ENCODE data around the gene SNX17.
A peak's percentile ranks its signal among the peaks of the same experiment; 100 is the strongest.

The SNX17 gene

DNA sequence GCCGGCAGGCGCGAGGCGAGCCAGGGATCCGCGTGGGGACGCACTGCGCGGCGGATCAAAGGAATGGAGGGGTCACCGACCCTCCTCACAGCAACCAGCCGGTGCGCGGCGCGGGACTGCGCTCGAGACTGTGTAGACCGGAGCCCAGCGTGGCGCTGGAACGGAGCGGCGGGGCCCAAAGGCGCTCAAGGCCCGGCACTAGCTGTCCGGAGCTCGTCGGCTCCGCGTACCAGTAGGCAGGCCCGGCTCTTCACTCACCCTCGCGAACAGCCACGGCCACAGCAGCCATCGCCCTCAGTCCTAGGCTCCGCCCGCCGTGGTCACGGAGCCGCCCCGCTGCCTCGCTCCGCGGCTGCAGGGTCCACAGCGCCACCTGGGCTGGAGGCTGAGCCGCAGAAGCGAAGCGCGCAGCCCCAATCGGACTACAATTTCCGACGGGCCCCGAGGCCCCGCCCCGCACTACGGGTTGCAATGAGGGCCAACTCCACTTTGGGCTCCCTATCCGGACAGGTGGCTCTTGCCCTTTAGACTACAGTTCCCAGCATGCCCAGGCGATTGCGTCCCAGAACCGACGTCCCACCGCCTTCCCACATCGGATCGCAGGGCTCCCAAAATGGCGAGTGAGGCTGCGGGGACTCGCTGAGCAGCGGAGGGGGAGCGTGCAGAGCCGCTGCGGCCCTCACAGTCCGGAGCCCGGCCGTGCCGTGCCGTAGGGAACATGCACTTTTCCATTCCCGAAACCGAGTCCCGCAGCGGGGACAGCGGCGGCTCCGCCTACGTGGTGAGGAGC, at the start of gene SNX17, which contains the start of gene EIF2B4:
Gene SNX17, plus strand, starts transcription at position 591 of the 790 bp plus-strand sequence. Its CDS starts 128 bp downstream, at position 719.
Gene EIF2B4, minus strand, starts transcription at position 313 of the 790 bp plus-strand sequence. Its CDS starts 24 bp downstream, at position 289.
- peak within 1 kb of the TSS; percentile 84 for H3K4me3 ChIP-seq (ENCODE audit: control insufficient read depth, low read depth, low read length)
- DNase-seq (ENCODE audit: low read depth): peak; percentile 97
- TF ChIP-seq, protein P1, sequence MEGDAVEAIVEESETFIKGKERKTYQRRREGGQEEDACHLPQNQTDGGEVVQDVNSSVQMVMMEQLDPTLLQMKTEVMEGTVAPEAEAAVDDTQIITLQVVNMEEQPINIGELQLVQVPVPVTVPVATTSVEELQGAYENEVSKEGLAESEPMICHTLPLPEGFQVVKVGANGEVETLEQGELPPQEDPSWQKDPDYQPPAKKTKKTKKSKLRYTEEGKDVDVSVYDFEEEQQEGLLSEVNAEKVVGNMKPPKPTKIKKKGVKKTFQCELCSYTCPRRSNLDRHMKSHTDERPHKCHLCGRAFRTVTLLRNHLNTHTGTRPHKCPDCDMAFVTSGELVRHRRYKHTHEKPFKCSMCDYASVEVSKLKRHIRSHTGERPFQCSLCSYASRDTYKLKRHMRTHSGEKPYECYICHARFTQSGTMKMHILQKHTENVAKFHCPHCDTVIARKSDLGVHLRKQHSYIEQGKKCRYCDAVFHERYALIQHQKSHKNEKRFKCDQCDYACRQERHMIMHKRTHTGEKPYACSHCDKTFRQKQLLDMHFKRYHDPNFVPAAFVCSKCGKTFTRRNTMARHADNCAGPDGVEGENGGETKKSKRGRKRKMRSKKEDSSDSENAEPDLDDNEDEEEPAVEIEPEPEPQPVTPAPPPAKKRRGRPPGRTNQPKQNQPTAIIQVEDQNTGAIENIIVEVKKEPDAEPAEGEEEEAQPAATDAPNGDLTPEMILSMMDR (IDR thresholded peaks at IDR 0.05; ENCODE audit: control insufficient read depth, insufficient read depth, low read depth, low read length, missing control alignments): peak; percentile 75

DNA sequence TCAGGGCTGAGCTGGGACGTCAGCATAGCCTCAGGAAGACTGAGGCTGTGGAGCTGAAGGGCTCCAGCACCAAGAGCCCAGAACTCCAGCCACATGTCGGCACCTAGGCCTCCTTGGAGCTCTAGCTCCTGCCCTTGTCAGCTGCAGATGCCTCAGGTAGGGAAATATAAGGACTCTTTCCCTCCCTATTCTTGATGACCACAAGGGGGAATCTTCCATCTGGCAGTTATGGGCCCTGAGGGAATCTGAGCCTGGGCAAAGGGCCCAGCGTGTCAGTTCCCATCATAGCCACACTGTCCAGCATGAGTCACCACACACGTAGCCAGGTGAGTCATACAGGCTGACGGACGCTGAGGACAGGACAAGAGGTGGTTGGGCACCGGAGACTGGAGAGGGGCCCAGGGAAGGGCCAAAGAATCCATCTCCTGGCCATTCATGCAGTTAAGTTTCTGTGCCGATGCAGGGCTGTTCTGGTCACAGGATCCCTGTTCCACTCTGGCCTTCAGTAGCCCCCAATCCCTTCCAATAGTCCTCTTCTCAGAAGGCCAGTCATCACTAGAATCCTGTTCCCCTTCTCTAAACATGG, 49.4 kb upstream of the SNX17 start:
- H3K4me3 ChIP-seq (ENCODE audit: control insufficient read depth, low read depth, low read length): no peak overlapping the region
- DNase-seq (ENCODE audit: low read depth): peak; percentile 97
- TF ChIP-seq, protein P1 (IDR thresholded peaks at IDR 0.05; ENCODE audit: control insufficient read depth, insufficient read depth, low read depth, low read length, missing control alignments): peak; percentile 75

- DNase-seq (ENCODE audit: low read depth): no peak
- H3K4me3 ChIP-seq (ENCODE audit: control insufficient read depth, low read depth, low read length): peak overlapping the region; percentile 83
These were observed 48.1 kb upstream of the SNX17 start for GRCh38 chr2:27322301-27322765.

GRCh38 chr2:27322766-27323595, 47.4 kb upstream of the SNX17 start, which contains the start of gene MPV17:
Gene MPV17, minus strand, starts transcription at chr2:27323097. Its CDS starts 580 bp downstream, at chr2:27322517.
- DNase-seq (ENCODE audit: low read depth): peak; percentile 71
- TF ChIP-seq, protein P1 (IDR thresholded peaks at IDR 0.05; ENCODE audit: control insufficient read depth, insufficient read depth, low read depth, low read length, missing control alignments): no peak
- H3K4me3 ChIP-seq (ENCODE audit: control insufficient read depth, low read depth, low read length): peak within 1 kb of the TSS; percentile 83

More at GRCh38 chr2:27322301-27322765, 48.1 kb upstream of the SNX17 start:
- TF ChIP-seq, protein P1 (IDR thresholded peaks at IDR 0.05; ENCODE audit: control insufficient read depth, insufficient read depth, low read depth, low read length, missing control alignments): no peak

- TF ChIP-seq, protein P1 (IDR thresholded peaks at IDR 0.05; ENCODE audit: control insufficient read depth, insufficient read depth, low read depth, low read length, missing control alignments): no peak
These were observed 46.7 kb upstream of the SNX17 start for GRCh38 chr2:27323596-27324285.

More at GRCh38 chr2:27323596-27324285, 46.7 kb upstream of the SNX17 start:
- H3K4me3 ChIP-seq (ENCODE audit: control insufficient read depth, low read depth, low read length): peak overlapping the region; percentile 83
- no peak for DNase-seq (ENCODE audit: low read depth)
